GM18870 (cell line): ENCODE measurements around the gene RTN4RL2.

ENCODE experiments used
- ATAC-seq: cut with Tn5 transposase; IDR thresholded peaks from one replicate; pipeline ENCODE4 v1.9.1; 2021; ENCODE audit warnings: moderate library complexity; ENCODE audit not compliant: unreplicated experiment

RTN4RL2 gene

DNA sequence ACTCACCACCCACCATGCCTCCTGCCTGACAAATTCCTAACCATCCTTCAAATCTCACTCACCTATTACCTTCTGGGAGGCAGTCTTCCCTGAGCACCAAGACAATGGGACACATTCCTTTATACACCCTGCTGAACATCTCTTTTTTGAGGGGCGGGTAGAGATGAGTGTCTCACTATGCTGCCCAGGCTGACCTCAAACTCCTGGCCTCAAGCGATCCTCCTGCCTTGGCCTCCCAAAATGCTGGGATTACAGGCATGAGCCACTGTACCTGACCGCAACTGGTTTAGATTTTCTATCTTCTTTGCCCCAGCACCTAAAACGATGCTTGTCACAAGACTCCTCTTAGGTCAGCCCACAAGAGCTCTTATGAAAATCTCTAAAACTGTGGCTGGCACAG lies 63.1 kb downstream of the RTN4RL2 start:
- no peak for ATAC-seq
